ENCODE measurements around the gene ERBB2.

DNA sequence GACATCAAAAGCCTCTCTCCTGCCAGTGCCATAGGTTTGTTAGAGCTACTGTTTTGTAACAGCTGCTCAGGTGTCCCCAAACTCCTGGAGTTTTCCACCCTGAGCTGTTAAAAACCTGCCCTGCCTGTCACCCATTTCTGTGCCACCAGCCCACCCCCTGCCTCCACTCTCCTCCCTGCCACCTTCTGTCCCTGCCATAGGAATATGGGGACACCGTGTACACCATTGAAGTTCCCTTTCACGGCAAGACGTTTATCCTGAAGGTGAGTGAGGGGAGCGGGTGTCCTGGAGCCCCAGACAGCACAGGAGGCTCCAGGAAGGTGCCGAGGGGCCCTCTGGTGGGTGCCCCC, 39.9 kb upstream of the ERBB2 start:
- TF ChIP-seq, protein P1, sequence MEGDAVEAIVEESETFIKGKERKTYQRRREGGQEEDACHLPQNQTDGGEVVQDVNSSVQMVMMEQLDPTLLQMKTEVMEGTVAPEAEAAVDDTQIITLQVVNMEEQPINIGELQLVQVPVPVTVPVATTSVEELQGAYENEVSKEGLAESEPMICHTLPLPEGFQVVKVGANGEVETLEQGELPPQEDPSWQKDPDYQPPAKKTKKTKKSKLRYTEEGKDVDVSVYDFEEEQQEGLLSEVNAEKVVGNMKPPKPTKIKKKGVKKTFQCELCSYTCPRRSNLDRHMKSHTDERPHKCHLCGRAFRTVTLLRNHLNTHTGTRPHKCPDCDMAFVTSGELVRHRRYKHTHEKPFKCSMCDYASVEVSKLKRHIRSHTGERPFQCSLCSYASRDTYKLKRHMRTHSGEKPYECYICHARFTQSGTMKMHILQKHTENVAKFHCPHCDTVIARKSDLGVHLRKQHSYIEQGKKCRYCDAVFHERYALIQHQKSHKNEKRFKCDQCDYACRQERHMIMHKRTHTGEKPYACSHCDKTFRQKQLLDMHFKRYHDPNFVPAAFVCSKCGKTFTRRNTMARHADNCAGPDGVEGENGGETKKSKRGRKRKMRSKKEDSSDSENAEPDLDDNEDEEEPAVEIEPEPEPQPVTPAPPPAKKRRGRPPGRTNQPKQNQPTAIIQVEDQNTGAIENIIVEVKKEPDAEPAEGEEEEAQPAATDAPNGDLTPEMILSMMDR (IDR thresholded peaks at IDR 0.05; ENCODE audit: low read length): no peak
- TF ChIP-seq EZH2phosphoT487 (IDR thresholded peaks at IDR 0.05; ENCODE audit: low read length): no peak
- TF ChIP-seq EZH2 (optimal IDR thresholded peaks at IDR 0.05; ENCODE audit: low read depth, low read length): no peak
